GM12865 (cell line): ENCODE measurements around the gene ERVW-1.

ENCODE experiments used
- DNase-seq: peaks from one replicate; pipeline ENCODE4 v3.0.0; 2010; ENCODE audit warnings: low read depth
- H3K4me3 ChIP-seq: 2 replicates; pipeline ENCODE4 v1.5.1; 2011; ENCODE audit warnings: mild to moderate bottlenecking, low read depth, low read length, control low read depth
- TF ChIP-seq, protein P1 (sequence below): IDR thresholded peaks from 2 replicates; pipeline ENCODE4 v1.5.1; 2011; ENCODE audit warnings: low read length, control low read depth, low read depth, inconsistent platforms; ENCODE audit not compliant: insufficient read depth; ENCODE audit errors: missing control alignments

Gene ERVW-1

DNA sequence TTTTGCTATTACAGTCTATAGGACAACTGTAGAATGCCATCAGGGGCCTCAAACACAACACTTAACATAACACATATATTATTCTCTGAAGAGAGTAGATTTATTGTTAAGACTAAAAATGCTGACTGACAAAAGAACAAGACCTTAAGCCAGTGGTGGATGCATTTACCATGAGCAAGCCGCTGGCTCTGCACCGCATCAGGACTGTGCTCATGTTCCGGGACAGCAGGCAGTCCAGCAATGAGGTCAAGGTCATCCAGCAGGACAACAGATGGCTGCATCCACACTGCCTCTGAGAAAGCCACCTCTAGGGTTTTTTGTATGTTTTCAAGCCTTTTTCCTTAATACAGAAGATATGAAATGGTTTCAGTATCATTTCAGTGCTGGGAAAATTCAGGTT is 26.8 kb upstream of the ERVW-1 start:
- TF ChIP-seq, protein P1, sequence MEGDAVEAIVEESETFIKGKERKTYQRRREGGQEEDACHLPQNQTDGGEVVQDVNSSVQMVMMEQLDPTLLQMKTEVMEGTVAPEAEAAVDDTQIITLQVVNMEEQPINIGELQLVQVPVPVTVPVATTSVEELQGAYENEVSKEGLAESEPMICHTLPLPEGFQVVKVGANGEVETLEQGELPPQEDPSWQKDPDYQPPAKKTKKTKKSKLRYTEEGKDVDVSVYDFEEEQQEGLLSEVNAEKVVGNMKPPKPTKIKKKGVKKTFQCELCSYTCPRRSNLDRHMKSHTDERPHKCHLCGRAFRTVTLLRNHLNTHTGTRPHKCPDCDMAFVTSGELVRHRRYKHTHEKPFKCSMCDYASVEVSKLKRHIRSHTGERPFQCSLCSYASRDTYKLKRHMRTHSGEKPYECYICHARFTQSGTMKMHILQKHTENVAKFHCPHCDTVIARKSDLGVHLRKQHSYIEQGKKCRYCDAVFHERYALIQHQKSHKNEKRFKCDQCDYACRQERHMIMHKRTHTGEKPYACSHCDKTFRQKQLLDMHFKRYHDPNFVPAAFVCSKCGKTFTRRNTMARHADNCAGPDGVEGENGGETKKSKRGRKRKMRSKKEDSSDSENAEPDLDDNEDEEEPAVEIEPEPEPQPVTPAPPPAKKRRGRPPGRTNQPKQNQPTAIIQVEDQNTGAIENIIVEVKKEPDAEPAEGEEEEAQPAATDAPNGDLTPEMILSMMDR: no peak
- DNase-seq: no peak
- no peak overlapping the region for H3K4me3 ChIP-seq

DNA sequence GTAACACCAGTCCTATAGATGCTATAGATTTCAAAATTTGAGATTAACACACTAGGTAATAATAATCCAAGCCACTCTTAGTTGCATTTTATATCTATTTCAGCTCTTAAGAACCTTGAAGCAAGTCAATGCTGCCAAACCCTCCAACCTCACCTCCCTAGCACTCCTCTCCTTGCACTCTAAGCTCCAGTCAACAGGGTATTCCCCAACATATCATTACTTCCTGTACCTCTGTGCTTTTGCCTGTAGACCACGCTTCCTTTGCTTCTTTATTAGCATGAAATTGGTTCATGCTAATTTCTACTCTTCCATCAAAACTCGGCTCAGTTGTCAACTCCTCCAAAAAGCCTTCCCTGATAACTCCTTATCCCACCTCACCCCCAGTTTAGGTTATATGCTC is 26.0 kb upstream of the ERVW-1 start:
- H3K4me3 ChIP-seq: no peak overlapping the region
- TF ChIP-seq, protein P1: no peak
- no peak for DNase-seq

DNA sequence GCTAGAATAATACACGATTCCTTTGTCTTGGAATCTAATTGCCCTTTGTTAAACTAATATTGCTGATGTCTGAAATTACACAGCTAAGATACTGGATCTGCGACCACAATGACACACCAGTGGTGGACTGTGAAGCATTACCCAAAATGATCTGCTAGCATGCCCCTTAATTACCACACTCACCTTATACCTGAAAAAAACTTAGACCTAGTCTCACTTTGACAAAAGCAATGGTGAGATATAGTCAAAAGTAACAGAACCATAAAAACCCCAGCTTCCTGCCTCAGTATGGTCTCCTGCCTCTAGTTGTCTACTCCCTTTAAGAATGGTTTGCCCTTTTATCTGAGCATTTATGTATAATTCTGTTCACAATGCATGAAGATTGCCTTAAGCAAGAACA is 20.8 kb upstream of the ERVW-1 start:
- TF ChIP-seq, protein P1: no peak
- DNase-seq: no peak
- no peak overlapping the region for H3K4me3 ChIP-seq

DNA sequence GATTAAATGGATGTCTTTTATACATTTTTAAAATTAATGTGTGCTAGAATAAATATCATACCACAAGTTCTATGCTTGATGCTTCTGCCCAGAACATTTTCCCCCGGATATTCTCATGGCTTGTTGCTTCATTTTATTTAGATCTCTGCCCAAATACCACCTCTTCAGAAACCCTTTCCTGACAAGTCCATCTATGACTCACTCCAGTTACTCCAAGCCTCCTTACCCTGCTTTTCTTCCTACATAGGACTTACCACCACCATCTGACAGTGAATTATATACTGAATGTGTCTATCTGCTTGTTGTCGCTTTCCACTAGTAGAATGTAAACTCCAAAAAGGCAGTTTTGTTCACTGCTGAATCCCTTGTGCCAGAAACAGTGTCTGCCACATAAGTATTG is 19.1 kb upstream of the ERVW-1 start:
- H3K4me3 ChIP-seq: no peak overlapping the region
- DNase-seq: no peak
- TF ChIP-seq, protein P1: no peak

DNA sequence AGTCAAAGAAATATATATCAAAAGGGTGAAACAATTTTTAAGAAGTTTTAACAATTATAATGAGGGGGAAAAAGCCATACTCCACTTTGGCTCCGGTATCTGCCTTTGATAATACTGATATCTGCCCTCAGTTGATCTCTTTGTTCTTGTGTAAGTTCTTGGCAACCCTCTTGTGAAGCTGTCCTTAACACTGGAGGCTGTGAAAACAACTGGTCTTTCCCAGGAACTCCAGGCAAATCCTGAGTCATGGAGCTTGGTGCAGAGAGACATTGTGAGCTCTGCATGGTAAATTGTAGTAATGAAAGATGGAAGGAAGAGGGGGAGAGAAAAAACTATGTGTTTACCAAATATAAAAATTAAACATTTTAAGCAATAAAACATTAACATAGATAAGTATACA is 11.9 kb upstream of the ERVW-1 start:
- DNase-seq: no peak
- TF ChIP-seq, protein P1: no peak
- no peak overlapping the region for H3K4me3 ChIP-seq

DNA sequence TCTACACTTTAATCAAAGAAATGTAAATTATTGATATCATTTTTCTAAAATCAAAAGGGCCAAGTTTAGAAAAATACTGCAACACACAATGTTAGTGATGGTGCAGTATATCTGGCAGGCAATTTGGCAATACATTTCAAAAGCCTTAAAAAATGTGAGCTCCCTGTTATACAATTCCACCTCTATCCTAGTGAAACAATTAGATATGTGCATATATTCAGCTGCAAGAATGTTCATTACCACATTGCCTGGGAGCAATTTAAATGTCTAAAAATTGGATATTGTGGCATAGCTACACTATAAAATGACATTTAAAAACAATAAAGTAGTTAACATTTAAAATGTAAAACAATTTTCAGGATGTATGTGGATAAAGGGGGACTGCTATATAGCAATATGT is 10.1 kb upstream of the ERVW-1 start:
- no peak for DNase-seq
- H3K4me3 ChIP-seq: no peak overlapping the region
- TF ChIP-seq, protein P1: no peak

DNA sequence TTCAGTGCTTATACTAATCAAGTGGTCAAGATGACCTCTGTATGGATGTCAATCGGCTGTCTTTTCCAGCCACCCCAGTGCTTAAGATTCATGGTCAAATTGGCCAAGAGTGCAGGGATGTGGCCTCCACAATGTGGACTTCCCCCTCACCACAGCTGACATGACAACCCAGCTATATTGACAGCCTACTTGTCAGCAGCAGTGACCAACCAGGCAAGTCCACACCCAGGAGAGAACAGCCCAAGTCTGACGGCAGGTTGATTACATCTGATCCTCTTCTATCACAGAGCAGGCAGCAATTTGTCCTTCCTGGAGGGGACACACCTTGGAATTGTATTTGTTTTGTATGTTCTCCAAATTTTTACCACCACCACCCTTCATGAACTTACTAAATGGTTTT is 8.2 kb upstream of the ERVW-1 start:
- no peak overlapping the region for H3K4me3 ChIP-seq
- TF ChIP-seq, protein P1: no peak
- DNase-seq: no peak
